Cerebellar nuclear complex (tissue), 1 donor: ENCODE results near the gene FXYD4.
"Not testable (repeated sequence)": the region's sequence is repeated elsewhere in the genome, so short reads cannot be mapped to it uniquely, and the experiment has no call there.

Experiments
- DNase-seq, 2 experiments: peaks; one replicate each; lab custom pipeline; 2025; lab: John Stamatoyannopoulos, UW

Gene FXYD4

GRCh38 chr10:43419997-43420368 is 48.5 kb downstream of the FXYD4 start:
- no peak for DNase-seq

- DNase-seq: peak in 1 of 2 experiments; percentile 32
Measured at GRCh38 chr10:43420369-43421200, 49.1 kb downstream of the FXYD4 start.

DNA sequence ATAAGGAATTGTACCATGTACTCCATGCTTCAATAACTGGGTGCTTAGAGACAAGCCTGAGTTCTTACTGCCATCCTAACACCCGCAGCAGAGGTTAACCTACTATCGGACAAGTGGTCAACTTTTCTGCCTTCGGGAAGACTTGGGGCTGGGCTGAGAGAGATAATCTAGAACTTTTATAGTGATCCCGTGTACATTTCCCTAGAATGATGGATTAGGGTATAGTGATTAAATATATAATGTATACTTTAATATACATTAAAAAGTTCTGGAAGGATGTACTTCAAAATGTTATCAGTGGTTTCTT is 49.7 kb downstream of the FXYD4 start:
- no peak for DNase-seq

DNA sequence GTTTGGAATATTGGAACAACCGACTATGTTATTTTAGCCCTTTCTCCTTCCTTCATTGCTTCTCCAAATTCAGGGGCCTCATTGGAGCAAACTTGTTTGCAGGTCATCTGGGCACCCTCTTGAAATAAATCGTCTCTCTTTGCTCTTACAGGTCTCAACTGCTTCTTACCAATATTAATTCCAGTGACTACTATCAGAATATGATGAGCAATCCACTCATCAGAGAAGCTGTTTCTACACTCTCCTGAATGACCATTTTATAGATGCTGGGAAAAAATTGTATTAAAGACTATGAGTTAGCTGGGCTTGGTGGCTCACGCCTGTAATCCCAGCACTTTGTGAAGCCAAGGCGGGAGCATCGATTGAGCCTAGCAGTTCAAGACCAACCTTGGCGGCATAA is 50.1 kb downstream of the FXYD4 start:
- no peak for DNase-seq

- not testable (repeated sequence) for DNase-seq
Measured at GRCh38 chr10:43421944-43422343, 50.5 kb downstream of the FXYD4 start.

- no peak for DNase-seq
Measured at GRCh38 chr10:43424416-43424815, 53.0 kb downstream of the FXYD4 start.
